GM12864 (cell line): ENCODE measurements around the gene HSPG2.

Experiments
- DNase-seq: peaks from one replicate; pipeline ENCODE4 v3.0.0-alpha.2; 2011; ENCODE audit warnings: low read depth
- H3K4me3 ChIP-seq: 2 replicates; pipeline ENCODE4 v1.5.1; 2011; ENCODE audit warnings: mild to moderate bottlenecking, low read depth, low read length, control low read depth
- CTCF ChIP-seq: IDR thresholded peaks from 2 replicates; pipeline ENCODE4 v1.5.1; 2011; ENCODE audit warnings: low read depth, mild to moderate bottlenecking, moderate library complexity, low read length, control low read depth, inconsistent platforms; ENCODE audit errors: missing control alignments

The HSPG2 gene

GRCh38 chr1:21887796-21888195, 49.3 kb downstream of the HSPG2 start:
- TF ChIP-seq CTCF = no peak
- no peak overlapping the region for H3K4me3 ChIP-seq
- no peak for DNase-seq

- no peak for DNase-seq
- no peak for TF ChIP-seq CTCF
- no peak overlapping the region for H3K4me3 ChIP-seq
Measured at GRCh38 chr1:21887216-21887736, 49.8 kb downstream of the HSPG2 start.

GRCh38 chr1:21886486-21887215, 50.5 kb downstream of the HSPG2 start:
- H3K4me3 ChIP-seq = no peak overlapping the region
- no peak for DNase-seq
- no peak for TF ChIP-seq CTCF

GRCh38 chr1:21885236-21886037, 51.7 kb downstream of the HSPG2 start:
- no peak for TF ChIP-seq CTCF

GRCh38 chr1:21884456-21885235, 52.5 kb downstream of the HSPG2 start:
- no peak for DNase-seq
- TF ChIP-seq CTCF = no peak
- H3K4me3 ChIP-seq = no peak overlapping the region

More at GRCh38 chr1:21885236-21886037, 51.7 kb downstream of the HSPG2 start:
- DNase-seq = no peak
- H3K4me3 ChIP-seq = no peak overlapping the region

- H3K4me3 ChIP-seq = no peak overlapping the region
- TF ChIP-seq CTCF = no peak
- DNase-seq = no peak
Measured at GRCh38 chr1:21882721-21883415, 54.2 kb downstream of the HSPG2 start.
